GM20000 (cell line): ENCODE results near the gene KIRREL1.

Experiments
- DNase-seq: peaks from one replicate; pipeline ENCODE4 v3.0.0; 2012; ENCODE audit warnings: low spot score
- CTCF ChIP-seq: IDR thresholded peaks from 2 replicates; pipeline ENCODE4 v1.5.1; 2012; ENCODE audit warnings: mild to moderate bottlenecking, control low read depth; ENCODE audit errors: extremely low read depth, missing control alignments

Gene KIRREL1

DNA sequence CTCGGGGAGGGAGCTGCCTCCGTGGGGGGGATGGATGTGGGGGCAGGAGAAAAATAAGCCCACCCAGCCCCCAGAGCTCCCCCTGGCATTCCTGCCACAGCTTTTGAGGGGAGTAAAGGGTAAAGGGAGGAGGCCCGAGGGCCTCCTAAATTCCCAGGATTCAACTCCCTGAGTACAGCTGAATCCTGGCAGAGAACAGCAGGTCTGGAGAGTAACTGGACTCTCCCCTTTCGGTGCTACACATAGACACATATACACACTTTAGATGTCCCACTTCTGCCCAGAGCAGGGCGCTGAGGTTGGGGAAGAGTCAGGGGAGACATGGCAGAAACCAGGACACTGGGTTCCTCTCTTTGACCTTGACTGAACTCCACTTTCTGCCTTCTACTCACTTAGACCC is 3.0 kb downstream of the KIRREL1 start:
- TF ChIP-seq CTCF, result no peak
- no peak for DNase-seq

DNA sequence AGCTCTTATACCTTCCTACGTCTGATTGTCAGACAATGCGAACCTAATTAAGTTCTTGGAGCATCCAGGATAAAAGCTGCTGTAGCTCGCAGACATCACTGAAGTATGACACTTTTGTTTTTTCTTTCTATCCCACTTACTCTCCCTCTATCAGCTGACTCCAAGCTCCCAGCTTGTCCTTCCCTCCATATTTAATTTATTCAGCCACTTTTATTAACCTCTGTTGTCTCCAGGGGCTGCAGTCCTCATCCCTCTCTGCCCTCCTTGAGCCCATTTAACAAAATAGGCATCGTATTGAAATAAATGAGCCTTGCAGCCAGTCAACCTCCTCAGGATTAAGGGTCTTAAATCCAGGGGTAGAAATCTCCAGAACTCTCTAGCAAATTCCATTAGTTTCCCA is 7.1 kb downstream of the KIRREL1 start:
- no peak for DNase-seq
- no peak for TF ChIP-seq CTCF

DNA sequence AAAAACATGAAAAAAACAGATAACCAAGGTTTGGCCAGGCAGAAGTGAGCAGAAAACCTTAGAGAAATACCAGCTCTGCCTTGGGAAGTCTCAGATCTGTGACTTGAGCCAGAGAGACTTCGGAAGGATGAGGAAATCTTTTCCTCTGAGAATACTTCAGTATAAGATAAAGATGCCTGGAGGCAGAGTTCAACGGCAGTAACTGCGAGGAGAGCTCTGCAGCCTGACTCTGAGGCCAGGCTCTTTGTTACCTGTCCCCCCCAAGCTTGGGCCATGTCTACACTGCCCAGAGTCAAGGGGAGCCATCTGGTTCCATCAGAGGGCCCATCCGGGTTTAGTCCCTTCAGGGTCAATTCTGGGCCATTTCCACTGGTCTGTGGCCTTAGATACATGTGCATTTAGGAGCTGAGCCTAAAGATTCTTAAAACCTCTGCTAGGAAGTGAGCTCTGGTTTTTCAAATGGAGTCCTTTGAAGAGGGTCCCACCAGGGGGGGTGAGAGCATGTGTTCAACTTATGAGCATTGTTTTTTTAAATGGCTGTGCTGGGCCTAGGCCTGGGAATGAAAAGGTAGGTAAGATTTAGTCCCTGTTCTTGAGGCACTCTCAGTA is 8.7 kb downstream of the KIRREL1 start:
- TF ChIP-seq CTCF, result no peak
- no peak for DNase-seq

DNA sequence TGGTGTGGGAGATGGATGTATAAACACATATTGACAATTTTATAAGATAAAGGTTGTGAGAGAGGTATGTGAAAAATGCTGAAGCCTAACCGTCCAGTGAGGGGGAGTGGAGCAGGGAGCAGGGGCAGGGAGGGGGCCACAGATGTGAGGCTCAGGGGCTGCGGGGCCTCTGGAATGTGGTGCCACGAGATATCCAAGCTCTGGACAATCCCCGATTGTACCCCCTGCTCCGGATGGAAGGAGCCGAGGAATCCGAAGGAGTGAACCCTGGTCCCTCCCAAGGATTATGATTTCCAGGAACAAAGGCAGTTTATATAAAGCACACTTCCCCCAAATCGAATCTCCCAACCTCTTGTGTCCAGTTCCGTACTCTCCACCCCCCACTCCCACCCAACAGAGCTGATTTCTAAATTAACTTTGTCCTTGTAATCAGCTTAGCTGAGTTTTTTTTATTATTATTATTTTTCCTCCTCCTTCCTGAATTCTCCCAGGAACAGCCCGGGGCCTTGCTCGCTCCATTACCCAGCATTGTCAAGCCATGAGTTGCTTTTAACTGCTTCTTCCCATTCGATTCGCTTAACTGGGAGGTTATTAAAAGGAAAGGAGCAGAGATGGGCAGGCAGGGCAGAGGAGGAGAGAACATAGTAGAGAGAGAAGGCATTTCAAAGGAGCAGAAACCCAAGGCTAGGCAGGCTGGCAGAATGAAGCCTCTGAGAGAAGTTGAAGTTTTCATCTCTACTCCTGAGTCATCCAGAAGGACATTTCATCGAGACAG is 9.4 kb downstream of the KIRREL1 start:
- TF ChIP-seq CTCF, result no peak
- DNase-seq, result no peak

DNA sequence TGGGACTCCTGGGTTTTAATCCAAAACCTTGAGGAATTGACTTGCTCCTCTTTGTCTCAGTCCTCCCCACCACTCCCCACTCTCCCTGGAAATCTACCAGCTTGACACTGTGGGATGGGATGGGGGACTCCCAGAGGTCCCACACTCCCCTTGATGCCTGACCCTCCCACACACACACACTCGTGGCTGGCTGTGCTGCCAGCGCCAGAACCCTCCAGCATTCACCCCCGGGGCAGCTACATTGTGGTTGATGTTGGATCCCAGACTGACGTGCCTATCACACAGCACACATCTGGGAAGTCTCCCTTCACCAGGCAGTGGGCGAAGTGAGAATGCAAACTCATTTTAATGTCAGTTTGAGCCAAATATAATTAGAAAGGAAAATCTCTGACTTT is 10.0 kb downstream of the KIRREL1 start:
- TF ChIP-seq CTCF, result no peak
- DNase-seq, result no peak

DNA sequence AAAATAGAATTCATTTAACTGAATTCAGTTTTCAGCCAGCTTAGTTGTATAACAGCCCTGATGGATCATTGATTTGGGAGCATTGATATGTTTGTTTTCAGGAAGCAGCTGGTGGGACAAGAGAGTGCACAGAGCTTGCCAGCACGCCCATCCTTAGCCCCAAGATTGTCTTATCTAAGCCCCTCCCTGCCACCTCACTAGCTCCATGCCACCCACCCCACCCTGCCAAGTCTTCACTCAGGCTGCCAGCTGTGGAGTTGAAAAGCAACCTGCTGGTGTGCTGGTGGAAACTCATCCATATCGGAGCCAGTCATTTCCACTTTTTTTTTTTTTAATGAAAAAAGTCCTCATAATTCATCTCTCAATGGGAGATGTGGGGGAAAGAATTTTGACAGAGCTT is 11.8 kb downstream of the KIRREL1 start:
- no peak for DNase-seq
- no peak for TF ChIP-seq CTCF

- no peak for DNase-seq
- TF ChIP-seq CTCF, result no peak
Measured at GRCh38 chr1:158007180-158007579, 13.7 kb downstream of the KIRREL1 start.
